Measurements from ENCODE around the gene CYP26C1.
A peak's percentile ranks its signal among the peaks of the same experiment; 100 is the strongest.

The CYP26C1 gene

DNA sequence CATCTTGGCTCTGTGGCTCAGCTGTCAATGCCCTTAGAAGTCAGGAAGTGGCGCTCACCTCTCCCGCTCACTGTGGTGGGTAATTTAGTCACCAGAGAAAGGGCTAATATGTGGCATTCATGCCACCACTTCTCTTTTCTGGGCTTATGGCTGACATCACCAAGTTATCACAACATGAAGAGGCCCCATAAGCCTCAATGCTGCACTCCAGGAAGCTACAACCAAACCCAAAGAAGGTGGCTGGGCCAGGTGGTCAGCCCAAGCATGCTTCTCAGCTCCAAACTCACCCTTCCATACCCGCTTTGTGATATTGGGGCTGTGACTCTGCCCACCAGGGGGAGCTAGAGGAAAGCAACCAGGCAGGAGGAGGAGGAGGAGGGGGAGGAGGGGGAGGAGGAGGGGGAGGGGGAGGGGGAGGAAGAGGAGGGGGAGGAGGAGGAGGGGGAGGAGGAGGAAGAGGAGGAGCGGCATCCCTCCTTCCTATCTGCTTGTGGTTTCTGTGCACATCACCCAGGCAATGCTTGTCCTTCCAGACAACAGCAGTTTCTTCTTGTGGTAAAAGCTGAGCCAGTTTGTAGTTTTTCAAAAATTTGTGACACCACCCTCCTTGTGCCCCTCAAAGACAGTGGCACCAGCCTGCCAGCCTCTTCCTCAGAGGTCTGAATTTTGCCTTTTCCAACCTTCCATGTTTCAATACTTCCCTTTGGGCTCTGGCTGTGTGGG is 55.2 kb downstream of the CYP26C1 start:
- peak; percentile 61 for DNase-seq (ENCODE audit: low spot score)
